GM18909 (cell line): Measurements from ENCODE around the gene GCSAM.

Source experiments
- ATAC-seq: cut with Tn5 transposase; IDR thresholded peaks from one replicate; pipeline ENCODE4 v1.9.1; 2021; ENCODE audit warnings: mild to moderate bottlenecking; ENCODE audit not compliant: unreplicated experiment, poor library complexity

GCSAM gene

GRCh38 chr3:112130638-112130993 lies 2.4 kb downstream of the GCSAM start:
- no peak for ATAC-seq

GRCh38 chr3:112129925-112130637 lies 3.0 kb downstream of the GCSAM start:
- no peak for ATAC-seq

GRCh38 chr3:112128843-112129727 lies 4.0 kb downstream of the GCSAM start:
- peak; percentile 56 for ATAC-seq

GRCh38 chr3:112127522-112128494 lies 5.2 kb downstream of the GCSAM start:
- ATAC-seq, result no peak

- no peak for ATAC-seq
Measured at GRCh38 chr3:112126511-112126911, 6.5 kb downstream of the GCSAM start.

- ATAC-seq, result no peak
Measured at GRCh38 chr3:112124907-112125607, 8.0 kb downstream of the GCSAM start.

- no peak for ATAC-seq
Measured at GRCh38 chr3:112123548-112123947, 9.5 kb downstream of the GCSAM start.

GRCh38 chr3:112122870-112123269 lies 10.2 kb downstream of the GCSAM start:
- ATAC-seq, result no peak

GRCh38 chr3:112121577-112122547 lies 11.2 kb downstream of the GCSAM start:
- ATAC-seq, result no peak

- peak; percentile 33 for ATAC-seq
Measured at GRCh38 chr3:112119962-112120836, 12.8 kb downstream of the GCSAM start.

GRCh38 chr3:112117841-112118571 lies 15.0 kb downstream of the GCSAM start:
- ATAC-seq, result no peak

GRCh38 chr3:112117415-112117814 lies 15.6 kb downstream of the GCSAM start:
- no peak for ATAC-seq

- ATAC-seq, result no peak
Measured at GRCh38 chr3:112116748-112117186, 16.3 kb downstream of the GCSAM start.

GRCh38 chr3:112115806-112116383 lies 17.2 kb downstream of the GCSAM start:
- no peak for ATAC-seq

- peak; percentile 34 for ATAC-seq
Measured at GRCh38 chr3:112115161-112115739, 17.8 kb downstream of the GCSAM start.

- ATAC-seq, result peak; percentile 22
Measured at GRCh38 chr3:112114576-112115160, 18.4 kb downstream of the GCSAM start.
